HG02943 (cell line): ENCODE results near the gene PKD1.

Experiments used
- ATAC-seq: cut with Tn5 transposase; IDR thresholded peaks from one replicate; pipeline ENCODE4 v1.9.1; 2021; ENCODE audit warnings: mild to moderate bottlenecking, low read depth, moderate library complexity; ENCODE audit not compliant: unreplicated experiment

Gene PKD1

DNA sequence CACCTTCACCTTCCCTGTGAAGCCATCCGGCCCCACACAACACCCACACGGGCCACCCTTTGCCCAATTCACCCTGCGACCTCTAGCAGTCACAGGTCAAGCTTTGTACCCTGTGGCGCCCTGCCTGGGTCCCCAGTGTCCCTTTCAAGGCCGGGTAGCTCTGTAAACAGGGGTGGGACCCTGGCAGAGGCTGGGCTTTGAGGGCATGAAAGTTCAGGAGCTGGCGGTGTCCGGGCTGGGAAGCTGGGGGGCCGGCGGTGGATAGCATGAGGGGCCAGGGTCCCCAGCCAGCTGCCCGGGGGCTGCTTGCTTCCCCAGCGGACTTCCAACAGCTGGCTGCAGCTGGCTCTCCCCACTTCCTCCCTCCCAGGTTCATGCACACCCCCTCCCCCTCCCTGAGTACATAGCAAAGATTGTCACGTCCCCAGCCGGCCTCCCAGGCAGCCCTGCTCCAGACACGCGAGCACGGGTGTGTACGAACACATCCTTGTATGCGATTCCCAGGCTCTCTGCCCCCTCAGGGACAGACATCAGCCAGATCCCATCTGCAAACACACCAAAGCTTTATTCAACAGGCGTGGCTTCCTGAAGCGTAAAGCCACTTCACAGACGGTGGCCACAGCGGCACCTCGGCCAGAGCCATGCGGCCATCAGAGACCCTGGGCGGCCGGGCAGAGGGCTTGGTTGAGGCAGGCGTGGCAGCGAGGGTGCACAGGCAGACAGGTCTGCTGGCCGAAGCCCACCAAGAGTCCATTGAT, 96.2 kb downstream of the PKD1 start:
- ATAC-seq: no peak
